Astrocyte (in vitro differentiated cells and primary cell): ENCODE results near the gene GDF10. TPM values are rescaled to one million over a fixed set of nuclear protein-coding genes. Genes with fewer than 3 reads are reported as not detected.

Experiments
- DNase-seq: peaks from one replicate; pipeline ENCODE4 v3.0.0-alpha.2; 2010; ENCODE audit warnings: low read depth
- FAIRE-seq: peaks from 2 replicates; lab custom pipeline; 2011; peaks lifted over from hg19 to GRCh38; lab: Jason Lieb, UNC
- H2AFZ ChIP-seq: 2 replicates; pipeline ENCODE4 v1.6.0; 2012; ENCODE audit warnings: low read depth, low read length, inconsistent platforms
- H3K27ac ChIP-seq: 2 replicates; pipeline ENCODE4 v1.5.1; 2011; ENCODE audit warnings: low read depth, low read length, inconsistent platforms
- H3K27me3 ChIP-seq: 2 replicates; pipeline ENCODE4 v1.6.0; 2011; ENCODE audit warnings: low read length, inconsistent platforms; ENCODE audit not compliant: insufficient read depth
- H3K36me3 ChIP-seq: 2 replicates; pipeline ENCODE4 v1.5.1; 2011; ENCODE audit warnings: low read length, inconsistent platforms; ENCODE audit not compliant: insufficient read depth
- H3K4me1 ChIP-seq: 2 replicates; pipeline ENCODE4 v1.5.1; 2011; ENCODE audit warnings: low read length, inconsistent platforms; ENCODE audit not compliant: insufficient read depth
- H3K4me2 ChIP-seq: 2 replicates; pipeline ENCODE4 v1.6.0; 2012; ENCODE audit warnings: low read length, inconsistent platforms
- H3K4me3 ChIP-seq: 2 replicates; pipeline ENCODE4 v1.5.1; 2011; ENCODE audit warnings: low read depth, mild to moderate bottlenecking, low read length, inconsistent platforms; ENCODE audit not compliant: insufficient read depth
- H3K79me2 ChIP-seq: 2 replicates; pipeline ENCODE4 v1.6.0; 2012; ENCODE audit warnings: mild to moderate bottlenecking, low read length, inconsistent platforms; ENCODE audit not compliant: insufficient read depth
- H3K9ac ChIP-seq: 2 replicates; pipeline ENCODE4 v1.6.0; 2012; ENCODE audit warnings: mild to moderate bottlenecking, low read length, inconsistent platforms
- H3K9me3 ChIP-seq: 2 replicates; pipeline ENCODE4 v1.5.1; 2012; ENCODE audit warnings: low read depth, mild to moderate bottlenecking, low read length, inconsistent platforms; ENCODE audit not compliant: insufficient read depth
- H4K20me1 ChIP-seq: 2 replicates; pipeline ENCODE4 v1.6.0; 2012; ENCODE audit warnings: low read length, inconsistent platforms; ENCODE audit not compliant: insufficient read depth
- H3K27ac Mint-ChIP-seq: one replicate; pipeline ENCODE4 v1.8.0; 2021; ENCODE audit warnings: mild to moderate bottlenecking, mixed read lengths; ENCODE audit not compliant: unreplicated experiment
- H3K27me3 Mint-ChIP-seq: one replicate; pipeline ENCODE4 v1.8.0; 2021; ENCODE audit warnings: low read depth, mixed read lengths; ENCODE audit not compliant: unreplicated experiment
- H3K36me3 Mint-ChIP-seq: one replicate; pipeline ENCODE4 v1.8.0; 2021; ENCODE audit warnings: low read depth, mixed read lengths; ENCODE audit not compliant: unreplicated experiment
- H3K4me1 Mint-ChIP-seq: one replicate; pipeline ENCODE4 v1.8.0; 2021; ENCODE audit warnings: low read depth, mixed read lengths; ENCODE audit not compliant: unreplicated experiment
- H3K4me3 Mint-ChIP-seq: one replicate; pipeline ENCODE4 v1.8.0; 2021; ENCODE audit warnings: mild to moderate bottlenecking, moderate library complexity, mixed read lengths; ENCODE audit not compliant: unreplicated experiment
- H3K9me3 Mint-ChIP-seq: one replicate; pipeline ENCODE4 v1.8.0; 2021; ENCODE audit warnings: mild to moderate bottlenecking, mixed read lengths; ENCODE audit not compliant: unreplicated experiment
- EZH2 ChIP-seq: IDR thresholded peaks from 2 replicates; pipeline ENCODE4 v1.6.1; 2012; ENCODE audit warnings: mild to moderate bottlenecking, low read length, inconsistent platforms; ENCODE audit not compliant: insufficient read depth
- total RNA-seq: library from RNA; stranded (reverse); gene quantifications from 2 replicates; pipeline ENCODE4 v1.2.1, GENCODE V29; 2021
- TF ChIP-seq, protein P1 (sequence below): IDR thresholded peaks from 2 replicates; pipeline ENCODE4 v1.5.1; 2011; ENCODE audit warnings: low read depth, mild to moderate bottlenecking, inconsistent platforms, low read length, moderate library complexity; ENCODE audit not compliant: insufficient read depth

The GDF10 gene
- total RNA-seq, 1 donor from 2014 or later = 2.2 TPM

DNA sequence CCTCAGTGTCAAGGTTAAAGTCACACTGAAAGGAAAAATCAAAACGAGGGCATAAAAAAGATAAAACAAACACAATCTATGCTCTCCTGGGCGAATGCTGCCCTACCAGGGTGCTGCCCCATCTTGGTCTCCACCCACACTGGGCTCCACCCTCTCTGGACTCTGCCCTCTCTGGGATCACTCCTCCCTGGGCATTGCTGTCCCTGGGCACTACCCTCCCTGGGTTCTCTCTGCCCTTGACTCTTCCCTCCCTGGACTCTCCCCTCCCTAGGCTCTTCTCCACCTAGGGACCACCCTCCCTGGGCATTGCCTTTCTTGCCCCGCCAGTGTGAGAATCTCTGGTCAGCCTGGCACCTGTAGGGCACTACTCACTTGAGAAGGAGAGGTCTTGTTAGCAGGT is 30.8 kb downstream of the GDF10 start:
- Mint-ChIP-seq H3K27ac (no peak overlapping the region), H3K27me3 (peaks cover 37% of the 10 kb centered on the region), H3K4me1 (peaks cover 3% of the 10 kb centered on the region), H3K9me3 (no peaks in the 10 kb centered on the region), H3K4me3 (no peak overlapping the region), H3K36me3 (no peaks in the 10 kb centered on the region)
- H3K4me2 ChIP-seq = no peak overlapping the region
- H3K36me3 ChIP-seq = no peaks in the 10 kb centered on the region
- no peaks in the 10 kb centered on the region for H3K9me3 ChIP-seq
- H3K27ac ChIP-seq = no peak overlapping the region
- H3K4me1 ChIP-seq = no peaks in the 10 kb centered on the region
- no peak overlapping the region for H2AFZ ChIP-seq
- H3K9ac ChIP-seq = no peak overlapping the region
- H4K20me1 ChIP-seq = no peaks in the 10 kb centered on the region
- H3K27me3 ChIP-seq = peaks cover 11% of the 10 kb centered on the region
- DNase-seq (no peak), FAIRE-seq (no peak)
- TF ChIP-seq, protein P1, sequence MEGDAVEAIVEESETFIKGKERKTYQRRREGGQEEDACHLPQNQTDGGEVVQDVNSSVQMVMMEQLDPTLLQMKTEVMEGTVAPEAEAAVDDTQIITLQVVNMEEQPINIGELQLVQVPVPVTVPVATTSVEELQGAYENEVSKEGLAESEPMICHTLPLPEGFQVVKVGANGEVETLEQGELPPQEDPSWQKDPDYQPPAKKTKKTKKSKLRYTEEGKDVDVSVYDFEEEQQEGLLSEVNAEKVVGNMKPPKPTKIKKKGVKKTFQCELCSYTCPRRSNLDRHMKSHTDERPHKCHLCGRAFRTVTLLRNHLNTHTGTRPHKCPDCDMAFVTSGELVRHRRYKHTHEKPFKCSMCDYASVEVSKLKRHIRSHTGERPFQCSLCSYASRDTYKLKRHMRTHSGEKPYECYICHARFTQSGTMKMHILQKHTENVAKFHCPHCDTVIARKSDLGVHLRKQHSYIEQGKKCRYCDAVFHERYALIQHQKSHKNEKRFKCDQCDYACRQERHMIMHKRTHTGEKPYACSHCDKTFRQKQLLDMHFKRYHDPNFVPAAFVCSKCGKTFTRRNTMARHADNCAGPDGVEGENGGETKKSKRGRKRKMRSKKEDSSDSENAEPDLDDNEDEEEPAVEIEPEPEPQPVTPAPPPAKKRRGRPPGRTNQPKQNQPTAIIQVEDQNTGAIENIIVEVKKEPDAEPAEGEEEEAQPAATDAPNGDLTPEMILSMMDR = no peak
- TF ChIP-seq EZH2 = no peak
- no peak overlapping the region for H3K4me3 ChIP-seq
- no peaks in the 10 kb centered on the region for H3K79me2 ChIP-seq

DNA sequence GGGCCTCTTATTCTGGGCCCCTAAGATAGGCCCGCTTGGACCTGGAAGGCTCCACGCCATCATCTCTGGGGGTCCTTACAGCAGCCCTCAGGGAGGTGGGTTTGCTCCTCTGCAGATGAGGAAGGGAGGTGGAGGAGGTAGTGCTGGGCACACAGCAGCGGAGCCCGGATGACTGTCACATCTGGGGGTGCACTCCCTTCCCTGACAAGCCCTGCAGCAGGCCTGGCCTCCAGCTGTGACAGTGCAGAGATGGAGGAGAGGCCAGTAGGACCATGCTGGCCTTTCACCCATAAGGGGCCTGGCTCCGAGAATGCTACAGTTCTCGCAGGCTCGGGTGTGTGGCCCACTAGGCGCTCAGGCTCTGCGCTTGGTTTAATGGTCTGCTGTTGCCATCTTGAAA is 31.5 kb downstream of the GDF10 start:
- DNase-seq (no peak), FAIRE-seq (no peak)
- TF ChIP-seq, protein P1 = no peak
- TF ChIP-seq EZH2 = no peak
- Mint-ChIP-seq H3K9me3 (no peaks in the 10 kb centered on the region), H3K4me1 (peaks cover 3% of the 10 kb centered on the region), H3K4me3 (no peak overlapping the region), H3K27me3 (peaks cover 38% of the 10 kb centered on the region), H3K27ac (no peak overlapping the region), H3K36me3 (no peaks in the 10 kb centered on the region)
- Histone ChIP-seq H3K9ac (no peak overlapping the region), H3K27ac (no peak overlapping the region), H3K9me3 (no peaks in the 10 kb centered on the region), H3K27me3 (peaks cover 11% of the 10 kb centered on the region), H3K4me1 (no peaks in the 10 kb centered on the region), H3K4me3 (no peak overlapping the region), H3K4me2 (no peak overlapping the region), H3K36me3 (no peaks in the 10 kb centered on the region), H4K20me1 (no peaks in the 10 kb centered on the region), H3K79me2 (no peaks in the 10 kb centered on the region), H2AFZ (no peak overlapping the region)

DNA sequence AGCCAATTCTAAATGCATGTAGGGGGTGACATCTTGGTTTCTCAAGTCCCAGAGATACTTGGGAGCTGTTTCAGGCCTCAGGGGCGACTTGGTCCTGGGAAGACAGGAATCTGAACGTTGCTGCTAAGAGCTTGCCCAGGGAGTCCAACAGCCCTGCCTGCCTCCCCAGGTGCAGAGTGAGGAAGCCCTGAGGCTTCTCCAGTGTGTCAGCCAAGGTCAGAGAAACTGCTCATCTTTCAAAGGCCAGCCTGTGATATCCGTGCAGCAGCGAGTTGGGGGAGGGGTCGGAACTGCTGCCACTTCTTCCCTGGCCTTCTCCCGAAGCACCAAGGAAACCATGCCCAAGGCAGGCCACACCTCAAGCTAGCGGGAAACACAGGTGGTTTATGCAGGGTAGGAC is 32.0 kb downstream of the GDF10 start:
- Histone ChIP-seq H3K27me3 (peaks cover 11% of the 10 kb centered on the region), H3K4me3 (no peak overlapping the region), H2AFZ (no peak overlapping the region), H3K4me1 (no peaks in the 10 kb centered on the region), H3K36me3 (no peaks in the 10 kb centered on the region), H4K20me1 (no peaks in the 10 kb centered on the region), H3K9ac (no peak overlapping the region), H3K9me3 (no peaks in the 10 kb centered on the region), H3K27ac (no peak overlapping the region), H3K4me2 (no peak overlapping the region), H3K79me2 (no peaks in the 10 kb centered on the region)
- FAIRE-seq (no peak), DNase-seq (no peak)
- TF ChIP-seq EZH2 = no peak
- TF ChIP-seq, protein P1 = no peak
- Mint-ChIP-seq H3K4me1 (peaks cover 3% of the 10 kb centered on the region), H3K4me3 (no peak overlapping the region), H3K27me3 (peaks cover 40% of the 10 kb centered on the region), H3K27ac (no peak overlapping the region), H3K36me3 (no peaks in the 10 kb centered on the region), H3K9me3 (no peaks in the 10 kb centered on the region)
